DMS153 treated with DMSO at 0.1 percent for 48 hours (cell line): ENCODE results near the gene RBM20.
"Not testable (repeated sequence)": the region's sequence is repeated elsewhere in the genome, so short reads cannot be mapped to it uniquely, and the experiment has no call there.

Experiments used
- DNase-seq: peaks from one replicate; lab custom pipeline; 2025; ENCODE audit not compliant: unreplicated experiment; lab: John Stamatoyannopoulos, UW

RBM20 gene

DNA sequence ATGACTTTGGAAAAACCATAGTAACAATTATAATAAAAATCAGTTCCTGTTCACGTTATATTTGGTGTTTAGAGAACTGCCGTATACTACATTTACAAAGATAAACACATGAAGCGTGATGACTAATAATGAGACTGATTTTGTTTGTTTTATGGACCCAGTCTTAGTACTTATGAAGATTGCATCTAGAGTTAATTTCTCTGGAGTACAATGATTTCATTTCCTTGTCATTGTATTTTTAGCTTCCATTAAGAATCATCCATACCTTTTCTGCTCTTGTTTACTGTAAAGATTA is 2.9 kb downstream of the RBM20 start:
- no peak for DNase-seq

DNA sequence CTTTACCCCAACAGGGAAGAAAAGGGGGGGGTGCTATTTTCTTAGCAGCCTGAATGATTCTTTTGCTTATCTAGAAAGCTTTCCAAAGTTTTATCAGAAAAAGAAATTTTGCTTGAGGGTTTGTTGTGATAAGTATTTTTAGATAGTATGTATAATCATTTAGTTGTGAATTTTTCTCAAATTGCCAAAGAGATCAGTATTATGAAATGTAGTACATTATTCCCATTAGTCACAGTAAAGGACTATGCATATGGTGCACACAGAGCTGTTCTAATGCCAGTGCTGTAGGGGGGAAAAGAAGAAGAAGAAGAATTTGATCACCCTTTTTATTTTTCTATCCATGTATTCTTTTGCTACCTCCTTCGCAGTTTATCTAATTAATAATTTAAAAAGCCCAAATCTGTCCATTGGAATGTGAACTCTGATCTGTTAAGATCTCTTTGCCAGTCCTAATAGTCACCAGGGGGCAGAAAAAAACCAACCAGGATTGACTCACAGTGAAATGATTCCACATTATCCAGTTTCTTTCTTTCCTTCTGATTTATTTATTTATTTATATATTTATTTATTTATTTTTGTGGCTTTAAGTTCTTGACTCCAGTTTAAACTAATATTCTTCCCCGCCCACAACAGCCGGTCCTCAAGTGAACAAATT is 4.7 kb downstream of the RBM20 start:
- DNase-seq, result no peak

DNA sequence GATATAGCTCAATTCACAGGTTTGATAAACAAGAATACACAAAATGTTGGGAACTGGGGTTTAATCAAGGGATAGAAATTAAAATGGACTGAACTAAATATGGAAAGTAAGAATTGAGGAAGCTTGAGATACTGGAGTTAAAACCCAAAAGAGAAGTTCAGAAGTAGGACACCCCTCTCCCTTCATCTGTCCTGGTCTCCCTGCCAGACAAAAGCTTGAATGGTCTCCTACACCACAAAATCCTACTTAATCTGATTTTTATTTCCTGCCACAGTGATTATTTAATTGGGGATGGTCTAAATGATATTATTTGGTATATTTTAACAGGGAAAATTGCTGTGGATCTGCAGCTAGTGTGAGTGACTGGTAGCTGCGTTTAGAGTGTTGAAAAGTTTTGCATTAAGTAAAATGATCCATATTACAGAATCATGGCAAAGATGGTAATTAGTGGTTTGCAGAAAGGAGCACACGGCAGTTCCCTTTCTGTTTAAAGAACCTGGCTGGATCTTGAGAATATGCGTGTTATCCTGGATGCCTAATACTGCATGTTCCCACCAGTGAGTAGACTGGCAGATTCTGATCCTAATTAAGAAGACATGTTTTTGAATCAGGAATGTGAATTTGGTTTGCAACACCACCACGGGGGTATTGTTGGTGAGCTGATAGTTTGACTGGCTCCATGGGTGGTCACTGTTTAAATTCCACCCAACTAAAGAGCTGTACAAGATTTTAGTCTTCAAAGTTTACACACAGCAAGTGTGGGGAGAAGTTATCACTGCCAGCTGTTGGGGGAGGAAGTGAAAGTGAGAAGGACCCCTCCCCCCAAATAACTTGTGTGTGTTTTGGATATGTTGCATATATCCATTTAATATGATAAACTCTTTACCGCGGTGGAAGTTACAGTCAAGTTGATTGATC is 5.5 kb downstream of the RBM20 start:
- DNase-seq, result no peak

DNA sequence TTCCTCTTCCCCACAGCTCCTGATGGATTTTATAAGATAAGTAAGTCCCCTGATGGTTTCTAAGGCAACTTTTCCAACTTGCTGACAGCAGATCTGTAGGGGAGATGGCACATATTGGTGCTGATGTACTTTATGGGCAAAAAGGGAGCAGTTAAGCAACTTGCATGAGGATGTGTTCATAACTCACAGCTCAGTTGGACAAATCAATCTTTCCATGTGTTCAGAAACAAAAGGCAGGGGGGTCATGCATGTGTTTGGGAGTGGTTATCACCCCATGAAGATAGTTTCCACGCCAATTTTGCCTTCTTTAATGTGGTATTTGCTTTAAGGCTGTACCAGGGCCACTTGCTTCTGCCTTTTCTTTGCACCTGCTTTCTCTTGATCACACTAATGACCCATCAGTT is 6.1 kb downstream of the RBM20 start:
- no peak for DNase-seq

DNA sequence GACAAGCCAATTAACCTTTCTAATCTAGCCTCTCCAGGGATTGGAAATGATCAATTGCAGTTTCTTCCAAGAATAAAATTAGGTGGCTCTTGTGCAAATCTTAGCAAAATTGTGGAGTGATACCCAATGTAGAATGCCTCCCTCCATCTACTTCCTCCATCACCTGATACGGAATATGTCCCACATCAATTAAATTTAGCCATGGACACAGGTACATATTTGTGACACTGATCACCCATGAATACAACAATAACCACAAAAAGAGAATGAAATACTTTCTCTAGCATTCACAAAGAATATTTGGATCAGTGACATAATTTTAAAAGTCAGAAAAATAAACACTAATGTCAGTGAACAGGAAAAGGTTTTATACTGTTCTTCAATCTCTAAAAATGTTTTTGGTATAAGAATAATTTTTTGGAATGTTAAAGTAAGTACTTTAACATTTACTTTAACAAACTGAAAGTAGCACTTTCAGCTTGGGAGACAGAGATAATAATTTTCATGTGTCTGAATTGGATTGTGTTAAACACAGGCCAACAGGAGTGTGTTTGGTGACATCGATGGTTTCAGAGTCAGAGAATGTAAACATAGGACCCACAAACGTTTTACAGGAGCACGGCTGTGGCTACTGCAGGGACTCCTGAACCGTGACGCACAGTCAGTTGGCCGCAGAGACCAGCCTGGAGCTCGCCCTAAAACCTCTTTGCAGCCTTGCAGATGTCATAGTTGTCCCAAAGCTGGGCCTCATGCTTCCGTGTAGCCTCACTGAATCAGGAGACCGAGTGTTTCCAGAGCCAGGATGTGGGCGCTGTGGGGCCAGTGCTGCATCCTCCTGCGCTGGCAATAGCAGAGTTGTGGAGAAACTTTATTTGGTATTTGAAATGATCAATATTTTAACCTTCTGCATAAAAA is 7.2 kb downstream of the RBM20 start:
- DNase-seq, result peak; percentile 17

DNA sequence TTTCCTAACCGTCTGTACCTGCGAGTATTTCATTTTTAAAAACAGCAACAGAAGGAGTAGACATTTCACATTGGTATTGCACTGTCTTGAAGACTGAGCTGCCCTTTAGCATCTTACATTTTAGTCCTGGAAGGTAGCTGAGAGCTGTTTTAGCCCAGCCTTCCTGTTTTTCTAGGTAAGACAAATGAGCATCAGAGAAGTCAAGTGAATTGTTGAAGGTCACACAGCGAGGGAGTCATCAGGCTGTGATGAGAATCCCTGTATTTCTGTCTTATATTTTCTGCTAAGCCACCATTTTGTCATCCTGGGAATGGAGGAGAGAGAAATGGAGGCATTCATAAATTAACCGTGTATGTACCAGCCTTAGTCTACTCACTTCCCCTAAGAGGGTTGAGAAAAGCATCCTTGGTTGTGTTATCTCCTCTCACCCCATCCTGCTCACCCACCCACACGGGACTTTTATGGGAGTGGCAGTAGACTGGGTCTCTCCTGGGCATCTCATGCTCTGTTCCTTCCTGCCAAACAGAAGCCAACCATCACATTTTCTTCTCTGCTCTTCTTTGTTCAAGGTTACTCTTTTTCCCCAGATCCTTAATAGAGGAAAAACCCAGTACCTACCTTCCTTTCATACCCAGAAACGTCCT is 8.5 kb downstream of the RBM20 start:
- no peak for DNase-seq

DNA sequence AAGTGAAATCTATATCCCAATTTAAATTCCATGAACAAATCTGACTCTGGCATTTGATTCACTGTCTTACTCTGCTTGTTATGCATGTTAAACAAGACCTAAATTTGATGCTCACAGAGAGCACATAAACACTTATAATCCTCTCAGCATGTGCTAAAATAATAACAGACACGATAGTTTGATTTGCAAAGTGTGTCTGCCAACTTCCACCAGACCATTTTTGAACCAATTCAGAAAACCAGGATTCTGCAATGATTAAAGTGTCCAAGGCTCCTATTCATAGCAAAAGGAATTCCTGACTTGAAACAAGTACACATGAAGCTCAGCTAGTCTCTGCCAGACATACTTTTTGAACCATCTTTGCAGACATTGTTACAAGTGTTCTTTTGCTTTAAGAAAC is 11.2 kb downstream of the RBM20 start:
- DNase-seq, result no peak

DNA sequence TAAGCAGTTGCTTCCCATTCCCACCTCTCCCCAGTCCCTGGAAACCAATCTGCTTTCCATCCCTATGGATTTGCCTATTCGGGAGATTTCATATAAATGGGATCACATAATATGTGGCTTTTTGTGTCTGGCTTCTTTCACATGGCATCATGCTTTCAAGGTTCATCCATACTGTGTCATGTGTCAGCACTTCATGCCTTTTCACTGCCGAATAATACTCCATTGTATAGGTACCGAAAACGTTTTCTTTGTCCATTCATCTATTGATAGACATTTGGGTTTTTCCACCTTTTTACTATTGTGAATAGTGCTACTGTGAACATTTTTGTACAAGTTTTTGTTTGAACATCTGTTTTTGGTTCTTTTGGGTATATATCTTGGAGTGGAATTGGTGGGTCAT is 12.5 kb downstream of the RBM20 start:
- no peak for DNase-seq

DNA sequence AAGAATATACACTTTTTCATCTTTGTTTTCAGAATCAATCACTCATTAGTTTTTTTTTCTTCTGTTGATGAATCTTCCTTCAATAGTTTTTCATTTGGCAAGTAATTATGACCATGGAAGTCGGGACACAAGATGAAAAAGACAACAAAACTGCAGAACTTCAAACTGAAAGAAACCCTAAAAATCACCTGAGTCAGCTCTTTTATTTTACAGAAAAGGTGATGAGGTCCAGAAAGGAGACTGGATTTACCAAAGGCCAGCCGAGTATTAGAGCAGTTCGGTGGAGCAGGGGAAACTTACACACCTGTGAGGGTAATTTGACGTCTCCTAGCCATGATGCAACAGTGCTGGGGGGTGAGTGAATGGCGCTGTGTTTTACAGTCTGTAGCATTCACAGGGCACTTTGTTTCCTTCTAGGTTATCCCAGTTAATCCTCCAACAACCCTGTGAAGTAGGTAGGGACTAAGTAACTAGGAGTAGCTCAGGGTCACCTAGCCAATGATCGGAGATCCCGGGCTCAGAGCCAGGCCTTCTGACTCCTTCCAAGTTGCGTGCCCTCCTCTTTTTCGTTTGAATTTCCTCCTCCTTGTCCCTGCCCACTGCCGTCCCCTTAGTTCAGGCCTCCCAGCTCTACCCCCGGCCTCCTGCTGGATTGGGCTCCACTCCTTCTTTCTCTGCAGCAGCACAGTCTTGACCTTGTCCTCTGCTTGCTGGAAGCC is 14.0 kb downstream of the RBM20 start:
- DNase-seq, result no peak

DNA sequence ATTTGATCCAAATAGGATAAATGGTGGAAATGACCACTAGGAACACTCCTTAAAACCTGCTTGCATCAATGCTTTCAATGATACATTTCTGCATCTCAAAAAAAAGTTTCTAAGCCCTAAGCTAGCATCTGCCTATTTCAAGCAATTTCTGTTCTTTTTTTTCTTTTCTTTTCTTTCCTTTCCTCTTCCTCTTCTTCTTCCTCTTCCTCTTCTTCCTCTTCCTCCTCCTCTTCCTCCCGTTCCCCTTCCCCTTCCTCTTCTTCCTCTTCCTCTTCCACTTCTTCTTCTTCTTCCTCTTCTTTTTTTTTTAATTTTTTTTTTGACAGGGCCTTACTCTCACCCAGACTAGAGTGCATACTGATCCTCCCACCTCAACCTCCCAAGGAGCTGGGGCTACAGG is 15.4 kb downstream of the RBM20 start:
- DNase-seq, result no peak

DNA sequence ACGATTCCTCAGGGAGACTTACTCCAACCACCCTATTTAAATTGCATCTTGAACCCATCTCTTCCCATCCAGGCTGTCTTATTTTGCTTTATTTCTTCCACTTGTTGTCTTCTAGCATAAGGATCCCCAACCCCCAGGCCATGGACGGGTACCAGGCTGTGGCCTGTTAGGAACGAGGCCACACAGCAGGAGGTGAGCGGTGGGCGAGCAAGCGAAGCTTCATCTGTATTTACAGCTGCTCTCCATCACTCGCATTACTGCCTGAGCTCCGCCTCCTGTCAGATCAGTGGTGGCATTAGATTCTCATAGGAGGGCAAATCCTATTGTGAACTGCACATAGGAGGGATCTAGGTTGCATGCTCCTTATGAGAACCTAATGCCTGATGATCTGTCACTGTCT is 16.2 kb downstream of the RBM20 start:
- DNase-seq, result not testable (repeated sequence)

DNA sequence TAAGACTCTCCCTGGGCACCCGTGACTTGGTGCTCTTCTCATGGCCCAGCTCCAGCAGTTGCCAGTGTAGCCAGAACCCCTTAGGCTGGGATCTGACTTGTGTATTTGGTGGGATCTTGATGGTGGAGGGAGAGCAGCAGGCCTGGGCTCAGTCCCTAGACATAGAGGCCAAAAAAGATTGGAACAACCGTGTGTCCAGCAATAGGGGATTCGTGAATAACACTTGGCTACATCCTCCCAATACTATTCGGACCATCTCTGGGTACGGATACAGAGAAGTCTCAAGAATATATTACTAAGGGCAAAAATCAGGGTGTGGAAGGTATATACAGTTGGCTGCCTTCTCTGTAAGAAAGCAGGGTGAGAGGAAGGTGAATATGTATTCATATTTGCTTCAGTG is 17.2 kb downstream of the RBM20 start:
- DNase-seq, result no peak

DNA sequence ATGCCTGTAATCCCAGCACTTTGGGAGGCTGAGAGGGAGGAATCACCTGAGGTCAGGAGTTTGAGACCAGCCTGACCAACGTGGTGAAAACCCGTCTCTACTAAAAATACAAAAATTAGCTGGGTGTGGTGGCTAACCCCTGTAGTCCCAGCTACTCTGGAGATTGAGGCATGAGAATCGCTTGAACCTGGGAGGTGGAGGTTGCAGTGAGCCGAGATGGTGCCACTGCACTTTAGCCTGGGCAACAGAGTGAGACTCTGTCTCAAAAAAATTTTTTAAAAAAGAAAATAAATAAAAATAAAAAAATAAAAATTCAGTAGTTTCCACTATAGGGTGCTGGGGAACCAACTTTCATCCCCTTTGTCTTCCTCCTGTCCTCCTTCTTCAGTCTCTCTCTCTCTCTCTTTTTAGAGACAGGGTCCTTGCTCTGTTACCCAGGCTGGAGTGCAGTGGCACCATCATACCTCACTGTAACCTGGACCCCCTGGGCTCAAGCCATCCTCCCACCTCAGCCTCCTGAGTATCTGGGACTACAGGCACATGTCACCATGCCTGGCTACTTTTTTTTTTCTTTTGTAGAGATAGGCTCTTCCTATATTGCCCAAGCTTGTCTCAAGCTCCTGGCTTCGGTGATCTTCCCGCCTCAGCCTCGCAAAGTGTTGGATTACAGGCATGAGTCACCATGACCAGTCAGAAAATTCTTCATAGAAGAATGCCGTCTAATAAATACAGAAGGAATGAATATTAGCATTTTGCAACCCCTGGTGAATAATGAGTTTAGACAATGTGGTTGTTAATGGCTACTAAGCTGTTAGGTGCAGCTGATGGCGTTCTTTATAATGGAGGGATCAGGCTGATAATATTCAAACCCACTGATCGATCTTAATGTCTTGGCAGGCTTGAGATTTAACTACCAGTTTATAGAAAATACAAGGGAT is 20.6 kb downstream of the RBM20 start:
- no peak for DNase-seq

DNA sequence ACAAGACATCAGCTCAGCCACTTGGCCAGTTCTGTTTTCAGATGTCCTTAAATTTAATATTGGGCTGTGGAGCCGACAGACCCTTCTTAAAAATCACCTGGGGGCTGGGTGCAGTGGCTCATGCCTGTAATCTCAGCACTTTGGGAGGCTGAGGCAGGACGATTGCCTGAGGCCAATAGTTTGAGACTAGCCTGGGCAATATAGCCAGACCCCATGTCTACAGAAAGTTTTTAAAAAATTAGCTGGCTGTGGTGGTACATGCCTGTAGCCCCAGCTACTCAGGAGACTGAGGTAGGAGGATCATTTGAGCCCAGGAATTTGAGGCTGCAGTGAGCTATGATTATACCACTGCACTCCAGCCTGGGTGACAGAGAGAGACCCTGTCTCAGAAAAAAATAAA is 22.1 kb downstream of the RBM20 start:
- not testable (repeated sequence) for DNase-seq

DNA sequence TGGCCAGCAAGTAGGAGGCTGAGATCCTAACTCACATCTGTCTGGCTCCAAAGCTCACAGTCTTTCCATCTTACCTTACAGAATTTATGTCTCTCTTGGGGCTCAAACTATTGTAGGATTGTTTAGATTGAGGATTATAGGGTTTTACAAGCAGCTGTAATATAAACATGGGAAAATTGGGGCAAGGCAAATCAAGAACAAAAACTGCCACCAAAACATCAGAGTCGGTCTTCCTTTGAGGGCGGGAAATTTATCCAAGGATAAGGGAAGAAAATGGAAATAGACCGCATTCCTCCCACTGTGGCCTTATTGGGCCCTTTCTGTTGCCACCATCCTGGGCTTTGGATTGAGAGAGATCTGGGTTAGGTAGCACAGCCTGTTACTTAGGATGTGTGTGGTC is 22.5 kb downstream of the RBM20 start:
- DNase-seq, result no peak

DNA sequence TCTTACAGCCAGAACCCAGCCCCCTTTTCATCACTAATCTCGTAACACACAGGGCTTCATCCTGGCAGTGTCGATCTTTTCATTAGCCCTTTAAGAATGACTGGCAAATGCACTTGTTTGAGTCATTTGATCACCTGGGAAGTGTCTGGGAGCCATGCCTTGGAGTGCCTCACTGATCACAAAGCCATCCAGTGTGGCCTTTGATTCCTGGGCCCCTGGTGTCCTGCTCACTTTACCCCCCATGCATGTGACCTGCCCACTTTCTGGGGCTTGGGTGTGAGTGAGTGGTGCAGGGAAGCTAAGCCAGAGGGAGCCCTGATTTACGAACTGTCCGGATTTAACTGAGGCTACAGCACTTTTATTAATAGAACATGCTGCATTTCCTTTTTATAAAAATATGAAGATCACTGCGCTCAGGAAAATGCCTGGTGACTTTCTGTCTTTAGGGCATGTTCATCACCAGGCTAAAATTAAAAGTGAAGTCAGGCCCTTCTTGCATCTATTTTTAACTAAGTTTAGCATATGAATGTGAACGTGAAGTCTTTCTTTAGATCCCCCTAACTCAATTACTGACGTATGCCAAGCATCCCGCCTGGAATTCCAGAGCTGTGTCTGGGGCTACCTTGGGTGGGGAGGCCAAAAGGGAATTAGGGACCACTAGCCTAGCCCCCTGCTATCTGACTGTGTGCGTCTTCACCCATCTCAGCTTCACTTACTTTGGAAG is 23.6 kb downstream of the RBM20 start:
- no peak for DNase-seq

DNA sequence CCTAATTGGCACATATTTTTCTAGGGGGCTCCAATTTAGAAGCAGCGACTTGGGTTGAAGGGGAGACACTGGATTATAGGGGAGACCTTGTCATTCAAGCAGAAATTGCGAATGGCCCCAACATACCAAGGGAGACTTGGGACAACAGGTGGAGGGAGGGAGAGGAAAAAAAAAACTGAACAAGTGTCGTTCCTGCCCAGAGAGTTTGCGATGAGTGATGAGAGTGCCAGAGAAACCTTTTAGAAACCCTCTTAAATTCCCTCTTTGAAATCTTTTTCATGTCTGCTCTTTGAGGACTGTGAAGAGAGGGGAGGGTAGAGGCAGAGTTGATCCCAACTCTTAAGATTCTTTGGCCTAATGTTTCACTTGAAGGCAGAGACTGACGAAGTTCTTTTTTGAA is 24.3 kb downstream of the RBM20 start:
- no peak for DNase-seq

DNA sequence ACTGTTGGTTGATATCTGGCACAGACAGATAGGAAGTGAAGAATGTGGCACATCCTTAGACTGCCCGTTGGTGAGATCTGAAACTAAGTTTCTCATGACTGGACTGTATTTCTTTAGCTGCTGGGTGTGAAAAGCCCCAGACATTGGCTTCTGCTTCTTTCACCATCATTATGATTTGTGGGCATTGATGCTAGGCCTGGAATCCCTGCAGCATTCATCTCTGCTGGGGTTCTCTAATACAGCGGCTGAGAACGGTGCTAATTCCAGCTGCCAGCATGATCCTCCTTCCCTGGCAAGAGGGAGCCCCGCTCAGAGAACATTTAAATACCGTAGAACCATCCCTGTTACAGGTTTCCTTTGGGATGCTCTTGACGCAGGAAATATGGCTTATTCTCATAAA is 26.2 kb downstream of the RBM20 start:
- no peak for DNase-seq
